IMR-90 (cell line): ENCODE measurements around the gene METTL15. TPM values are rescaled to one million over a fixed set of nuclear protein-coding genes. Genes with fewer than 3 reads are reported as not detected.

Experiments
- ATAC-seq: fragments of 200-7000 bp; cut with Tn5 transposase; 2 replicates; pipeline ENCODE4 v1.9.1; 2020; ENCODE audit warnings: low read depth, mild to moderate bottlenecking, moderate library complexity
- BruUV-seq: library from RNA; stranded (reverse); fragments of 400-500 nt; replicated peaks from 2 replicates; lab custom pipeline; 2021; lab: Mats Ljungman, UMichigan
- CTCF ChIA-PET: fragments of 300-600 bp; formaldehyde crosslinking; extraction: SDS; loops from one replicate; lab custom pipeline; 2021; ENCODE audit warnings: antibody characterized with exemption; lab: Yijun Ruan, JAX
- POLR2A ChIA-PET: fragments of 300-600 bp; sonication (Branson Sonifier 250); formaldehyde crosslinking; loops from one replicate; lab custom pipeline; 2022; ENCODE audit warnings: antibody characterized with exemption; ENCODE audit not compliant: unreplicated experiment; lab: Charles Lee
- DNase-seq: peaks from one replicate; pipeline ENCODE4 v3.0.0; 2013
- H2AFZ ChIP-seq: replicated peaks from 2 replicates; pipeline ENCODE3; 2013; ENCODE audit warnings: low read length, mild to moderate bottlenecking; ENCODE audit not compliant: poor library complexity
- H2AK5ac ChIP-seq: 2 replicates; pipeline ENCODE4 v1.6.1; 2013; ENCODE audit warnings: low read depth, low read length, inconsistent platforms
- H2AK9ac ChIP-seq: replicated peaks from 2 replicates; pipeline ENCODE3; 2013; ENCODE audit warnings: mild to moderate bottlenecking, low read depth, low read length, moderate library complexity; ENCODE audit not compliant: poor library complexity
- H2BK120ac ChIP-seq: 2 replicates; pipeline ENCODE4 v1.6.1; 2013; ENCODE audit warnings: low read depth, low read length, inconsistent platforms
- H2BK15ac ChIP-seq: 3 replicates; pipeline ENCODE4 v1.6.1; 2013; ENCODE audit warnings: low read depth, low read length, inconsistent platforms
- H2BK20ac ChIP-seq: 2 replicates; pipeline ENCODE4 v1.6.1; 2013; ENCODE audit warnings: low read depth, mild to moderate bottlenecking, inconsistent platforms, low read length, moderate library complexity
- H2BK5ac ChIP-seq: 2 replicates; pipeline ENCODE4 v1.6.1; 2013; ENCODE audit warnings: mild to moderate bottlenecking, low read depth, low read length, inconsistent platforms; ENCODE audit not compliant: poor library complexity, severe bottlenecking
- H3K14ac ChIP-seq: replicated peaks from 2 replicates; pipeline ENCODE4 v1.6.1; 2013; ENCODE audit warnings: low read depth, low read length, inconsistent platforms
- H3K18ac ChIP-seq: 2 replicates; pipeline ENCODE4 v1.6.1; 2013; ENCODE audit warnings: low read depth, low read length, control low read depth
- H3K23ac ChIP-seq: 2 replicates; pipeline ENCODE4 v1.6.1; 2013; ENCODE audit warnings: low read depth, low read length, inconsistent platforms
- H3K27ac ChIP-seq: 2 replicates; pipeline ENCODE4 v1.5.1; 2013; ENCODE audit warnings: mild to moderate bottlenecking, control low read depth, low read length; ENCODE audit not compliant: insufficient read depth
- H3K27me3 ChIP-seq: 2 replicates; pipeline ENCODE4 v1.6.1; 2013; ENCODE audit warnings: low read length; ENCODE audit not compliant: control insufficient read depth, insufficient read depth
- H3K36me3 ChIP-seq: 2 replicates; pipeline ENCODE4 v1.6.1; 2013; ENCODE audit warnings: low read length, mixed read lengths; ENCODE audit not compliant: control insufficient read depth, insufficient read depth
- H3K4ac ChIP-seq: 2 replicates; pipeline ENCODE4 v1.6.1; 2013; ENCODE audit warnings: low read depth, low read length, inconsistent platforms
- H3K4me1 ChIP-seq: 2 replicates; pipeline ENCODE4 v1.6.1; 2013; ENCODE audit warnings: low read length, mixed read lengths; ENCODE audit not compliant: control insufficient read depth, insufficient read depth
- H3K4me2 ChIP-seq: 2 replicates; pipeline ENCODE4 v1.6.1; 2013; ENCODE audit warnings: low read depth, mild to moderate bottlenecking, control low read depth, low read length, moderate library complexity
- H3K4me3 ChIP-seq: 2 replicates; pipeline ENCODE4 v1.5.1; 2013; ENCODE audit warnings: low read depth, mild to moderate bottlenecking, control low read depth, low read length, moderate library complexity; ENCODE audit not compliant: insufficient read depth
- H3K56ac ChIP-seq: 2 replicates; pipeline ENCODE4 v1.6.1; 2013; ENCODE audit warnings: low read length, inconsistent platforms; ENCODE audit not compliant: insufficient read depth; ENCODE audit errors: extremely low read depth
- H3K79me1 ChIP-seq, 2 experiments: 2 replicates each; pipeline ENCODE4 v1.6.1; 2013; ENCODE audit warnings: low read length in 2 of 2, inconsistent platforms in 1 of 2, low read depth in 1 of 2
- H3K9ac ChIP-seq: 2 replicates; pipeline ENCODE4 v1.6.1; 2013; ENCODE audit warnings: low read depth, low read length, control low read depth
- H3K9me1 ChIP-seq: 2 replicates; pipeline ENCODE4 v1.6.1; 2013; ENCODE audit warnings: low read length, inconsistent platforms; ENCODE audit not compliant: insufficient read depth
- H3K9me3 ChIP-seq: 2 replicates; pipeline ENCODE4 v1.6.1; 2013; ENCODE audit warnings: low read length; ENCODE audit not compliant: control insufficient read depth, insufficient read depth
- H4K20me1 ChIP-seq: 2 replicates; pipeline ENCODE4 v1.6.1; 2013; ENCODE audit warnings: low read length, inconsistent platforms; ENCODE audit not compliant: insufficient read depth
- H4K5ac ChIP-seq: 2 replicates; pipeline ENCODE4 v1.6.1; 2013; ENCODE audit warnings: mild to moderate bottlenecking, low read depth, low read length, control low read depth
- H4K8ac ChIP-seq, 2 experiments: 2 replicates each; pipeline ENCODE4 v1.6.1; 2013; ENCODE audit warnings: low read depth in 2 of 2, low read length in 2 of 2, control low read depth in 1 of 2, inconsistent platforms in 1 of 2
- H4K91ac ChIP-seq: 2 replicates; pipeline ENCODE4 v1.6.1; 2013; ENCODE audit warnings: low read depth, low read length, inconsistent platforms; ENCODE audit not compliant: insufficient read depth
- CHD1 ChIP-seq: IDR thresholded peaks from 2 replicates; pipeline ENCODE4 v1.6.1; 2012; ENCODE audit warnings: low read depth, low read length, improper control_type of control experiment
- MXI1 ChIP-seq: IDR thresholded peaks from 2 replicates; pipeline ENCODE4 v1.6.1; 2012; ENCODE audit warnings: low read depth, mild to moderate bottlenecking, low read length, moderate library complexity, borderline replicate concordance
- NFE2L2 ChIP-seq: fragments of 150-350 bp; IDR thresholded peaks from 2 replicates; pipeline ENCODE4 v1.6.1; 2016; ENCODE audit warnings: low read depth, mild to moderate bottlenecking, low read length
- RCOR1 ChIP-seq: IDR thresholded peaks from 2 replicates; pipeline ENCODE4 v1.6.1; 2012; ENCODE audit warnings: mild to moderate bottlenecking, low read length, improper control_type of control experiment; ENCODE audit not compliant: insufficient replicate concordance
- SMC3 ChIP-seq: fragments of 150-350 bp; IDR thresholded peaks from 2 replicates; pipeline ENCODE4 v1.6.1; 2016; ENCODE audit warnings: low read depth, mild to moderate bottlenecking, antibody characterized with exemption, low read length, moderate library complexity
- WGBS, 2 experiments: methylation state at CpG; one replicate each; pipeline versions ENCODE4 v1.1.5 to v1.1.7; 2013; ENCODE audit warnings: missing lambda C conversion rate in 2 of 2; ENCODE audit not compliant: insufficient read length in 1 of 2; ENCODE audit errors: extremely low coverage in 2 of 2; 5-methylcytosine and 5-hydroxymethylcytosine counted together
- dilution Hi-C: fragments of 300-500 bp; cut with HindIII; formaldehyde crosslinking; loops from one replicate; pipeline ENCODE4 v1.14.3; 2018; ENCODE audit warnings: low sequenced_read_pairs; ENCODE audit not compliant: unreplicated experiment
- in situ Hi-C: fragments of 300-500 bp; cut with MboI; formaldehyde crosslinking; loops from 3 replicates; pipeline ENCODE4 v1.14.3; 2019; ENCODE audit warnings: low sequenced_read_pairs, inconsistent platforms, mixed read lengths
- intact Hi-C: fragments of 100-400 bp; cut with micrococcal nuclease; formaldehyde crosslinking; loops from 2 replicates; pipeline ENCODE4 v1.10.0; 2022
- polyA plus RNA-seq, 3 experiments: library from polyadenylated mRNA; depleted of rRNA; stranded (reverse); fragments of >200 nt; gene quantifications; 2 replicates each; pipeline ENCODE4 v1.2.3, GENCODE V29; 2012; ENCODE audit warnings: low replicate concordance in 1 of 3
- total RNA-seq: library from RNA; depleted of rRNA; stranded (reverse); fragments of >200 nt; gene quantifications from 2 replicates; pipeline ENCODE4 v1.2.3, GENCODE V29; 2012
- TF ChIP-seq, protein P1 (sequence below): conservative IDR thresholded peaks from 2 replicates; pipeline ENCODE4 v1.5.1; 2012; ENCODE audit warnings: mild to moderate bottlenecking, low read depth, low read length, improper control_type of control experiment
- TF ChIP-seq, protein P2 (sequence below): fragments of 150-350 bp; IDR thresholded peaks from 2 replicates; pipeline ENCODE4 v1.6.1; 2017; ENCODE audit warnings: mild to moderate bottlenecking, antibody characterized with exemption, low read length, low read depth
- TF ChIP-seq, protein P3 (sequence below): fragments of 150-350 bp; IDR thresholded peaks from 2 replicates; pipeline ENCODE4 v1.6.1; 2016; ENCODE audit warnings: low read depth, mild to moderate bottlenecking, low read length, moderate library complexity, borderline replicate concordance

The METTL15 gene
- total and polyA plus RNA-seq, 2 of the 4 experiments (the other 2 are of a cell fraction): 6.5 to 30.5 TPM

DNA sequence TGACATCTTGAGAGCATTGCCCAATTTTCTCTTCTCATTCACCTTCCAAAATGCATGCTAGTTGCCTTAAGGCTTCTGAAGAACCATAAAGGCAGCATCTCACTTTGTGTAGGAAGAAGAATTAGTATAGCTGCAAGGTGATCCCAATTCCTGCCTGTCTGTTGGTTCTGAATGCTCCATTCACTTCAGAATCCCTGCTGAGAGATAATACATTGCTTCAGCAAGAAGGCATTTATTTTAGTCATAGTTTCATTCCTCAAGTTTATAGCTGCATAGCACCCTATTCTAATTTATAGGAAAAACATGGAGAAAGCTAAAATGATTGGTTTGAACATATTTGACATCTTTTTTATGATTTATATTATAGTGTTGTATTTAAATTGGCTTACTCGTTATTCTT lies 181.3 kb downstream of the METTL15 start:
- Histone ChIP-seq H3K4ac (no peak overlapping the region), H4K20me1 (no peaks in the 10 kb centered on the region), H4K5ac (no peak overlapping the region; the same call in 1 of the 2 replicates), H2BK5ac (no peak overlapping the region), H3K9ac (no peak overlapping the region), H4K91ac (no peak overlapping the region), H2AK5ac (no peak overlapping the region), H3K27ac (no peak overlapping the region), H3K36me3 (no peaks in the 10 kb centered on the region), H3K4me1 (no peaks in the 10 kb centered on the region), H3K56ac (no peak overlapping the region), H3K14ac (no peak overlapping the region), H4K8ac (no peak overlapping the region), H3K4me3 (no peak overlapping the region), H3K27me3 (no peaks in the 10 kb centered on the region), H2BK20ac (no peak overlapping the region), H2BK15ac (no peak overlapping the region), H3K23ac (no peak overlapping the region), H3K9me3 (no peaks in the 10 kb centered on the region), H2AK9ac (no peak overlapping the region), H2AFZ (no peak overlapping the region), H3K79me1 (peaks cover 0 to 9% of the 10 kb centered on the region in 2 experiments; a peak in 2 of 4 replicates), H3K18ac (no peak overlapping the region; the same call in 1 of the 2 replicates), H3K4me2 (no peak overlapping the region), H3K9me1 (0 out of 2 replicates have a peak, but pooled peaks cover 4% of the 10 kb centered on the region), H2BK120ac (no peak overlapping the region)
- in situ Hi-C loops (no loop called here), dilution Hi-C loops (no loop called here), intact Hi-C loops (no loop called here)
- TF ChIP-seq SMC3 (no peak), CHD1 (no peak), RCOR1 (no peak), NFE2L2 (no peak), MXI1 (no peak)
- TF ChIP-seq, protein P1, sequence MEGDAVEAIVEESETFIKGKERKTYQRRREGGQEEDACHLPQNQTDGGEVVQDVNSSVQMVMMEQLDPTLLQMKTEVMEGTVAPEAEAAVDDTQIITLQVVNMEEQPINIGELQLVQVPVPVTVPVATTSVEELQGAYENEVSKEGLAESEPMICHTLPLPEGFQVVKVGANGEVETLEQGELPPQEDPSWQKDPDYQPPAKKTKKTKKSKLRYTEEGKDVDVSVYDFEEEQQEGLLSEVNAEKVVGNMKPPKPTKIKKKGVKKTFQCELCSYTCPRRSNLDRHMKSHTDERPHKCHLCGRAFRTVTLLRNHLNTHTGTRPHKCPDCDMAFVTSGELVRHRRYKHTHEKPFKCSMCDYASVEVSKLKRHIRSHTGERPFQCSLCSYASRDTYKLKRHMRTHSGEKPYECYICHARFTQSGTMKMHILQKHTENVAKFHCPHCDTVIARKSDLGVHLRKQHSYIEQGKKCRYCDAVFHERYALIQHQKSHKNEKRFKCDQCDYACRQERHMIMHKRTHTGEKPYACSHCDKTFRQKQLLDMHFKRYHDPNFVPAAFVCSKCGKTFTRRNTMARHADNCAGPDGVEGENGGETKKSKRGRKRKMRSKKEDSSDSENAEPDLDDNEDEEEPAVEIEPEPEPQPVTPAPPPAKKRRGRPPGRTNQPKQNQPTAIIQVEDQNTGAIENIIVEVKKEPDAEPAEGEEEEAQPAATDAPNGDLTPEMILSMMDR: no peak
- TF ChIP-seq, protein P2, sequence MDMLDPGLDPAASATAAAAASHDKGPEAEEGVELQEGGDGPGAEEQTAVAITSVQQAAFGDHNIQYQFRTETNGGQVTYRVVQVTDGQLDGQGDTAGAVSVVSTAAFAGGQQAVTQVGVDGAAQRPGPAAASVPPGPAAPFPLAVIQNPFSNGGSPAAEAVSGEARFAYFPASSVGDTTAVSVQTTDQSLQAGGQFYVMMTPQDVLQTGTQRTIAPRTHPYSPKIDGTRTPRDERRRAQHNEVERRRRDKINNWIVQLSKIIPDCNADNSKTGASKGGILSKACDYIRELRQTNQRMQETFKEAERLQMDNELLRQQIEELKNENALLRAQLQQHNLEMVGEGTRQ: no peak
- TF ChIP-seq, protein P3, sequence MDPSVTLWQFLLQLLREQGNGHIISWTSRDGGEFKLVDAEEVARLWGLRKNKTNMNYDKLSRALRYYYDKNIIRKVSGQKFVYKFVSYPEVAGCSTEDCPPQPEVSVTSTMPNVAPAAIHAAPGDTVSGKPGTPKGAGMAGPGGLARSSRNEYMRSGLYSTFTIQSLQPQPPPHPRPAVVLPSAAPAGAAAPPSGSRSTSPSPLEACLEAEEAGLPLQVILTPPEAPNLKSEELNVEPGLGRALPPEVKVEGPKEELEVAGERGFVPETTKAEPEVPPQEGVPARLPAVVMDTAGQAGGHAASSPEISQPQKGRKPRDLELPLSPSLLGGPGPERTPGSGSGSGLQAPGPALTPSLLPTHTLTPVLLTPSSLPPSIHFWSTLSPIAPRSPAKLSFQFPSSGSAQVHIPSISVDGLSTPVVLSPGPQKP: no peak
- ATAC-seq: no peak
- no peak for DNase-seq
- POLR2A ChIA-PET: no interaction called here
- WGBS, 2 experiments: no CpG with 5 or more reads among the region's 1 CpG
- no TSS peak for BruUV-seq
- CTCF ChIA-PET: interaction anchor here (0.7 kb wide), 1 partner anchor 61 kb away, joined by 3 read pairs; no protein-coding TSS in a partner anchor
